HG02759 (cell line): ENCODE measurements around the gene SLF2.

Source experiments
- ATAC-seq: cut with Tn5 transposase; IDR thresholded peaks from one replicate; pipeline ENCODE4 v1.9.1; 2021; ENCODE audit warnings: mild to moderate bottlenecking, moderate library complexity; ENCODE audit not compliant: unreplicated experiment

SLF2 gene

GRCh38 chr10:100998991-100999741 is 86.4 kb downstream of the SLF2 start:
- ATAC-seq: peak; percentile 57

- ATAC-seq: no peak
These were observed 87.0 kb downstream of the SLF2 start, which contains the start of gene LZTS2 for GRCh38 chr10:100999742-101000126. LZTS2 (plus strand) TSS chr10:100999808; CDS start chr10:101002539, 2,731 bp downstream.

- ATAC-seq: no peak
These were observed 87.6 kb downstream of the SLF2 start for GRCh38 chr10:101000127-101000914.

- no peak for ATAC-seq
These were observed 88.3 kb downstream of the SLF2 start for GRCh38 chr10:101000915-101001658.

GRCh38 chr10:101001659-101002035 is 88.9 kb downstream of the SLF2 start:
- no peak for ATAC-seq

- ATAC-seq: no peak
These were observed 89.7 kb downstream of the SLF2 start for GRCh38 chr10:101002456-101002855.

- no peak for ATAC-seq
These were observed 91.0 kb downstream of the SLF2 start for GRCh38 chr10:101003639-101004206.

- no peak for ATAC-seq
These were observed 92.6 kb downstream of the SLF2 start for GRCh38 chr10:101005361-101005760.

- no peak for ATAC-seq
These were observed 93.3 kb downstream of the SLF2 start for GRCh38 chr10:101005869-101006567.

- no peak for ATAC-seq
These were observed 93.9 kb downstream of the SLF2 start for GRCh38 chr10:101006593-101007098.

- ATAC-seq: no peak
These were observed 94.4 kb downstream of the SLF2 start for GRCh38 chr10:101007099-101007711.

GRCh38 chr10:101007915-101008822 is 95.4 kb downstream of the SLF2 start:
- no peak for ATAC-seq

- ATAC-seq: no peak
These were observed 96.2 kb downstream of the SLF2 start for GRCh38 chr10:101008823-101009423.

- ATAC-seq: no peak
These were observed 97.6 kb downstream of the SLF2 start for GRCh38 chr10:101010329-101010728.

GRCh38 chr10:101011517-101012423 is 99.0 kb downstream of the SLF2 start:
- no peak for ATAC-seq

GRCh38 chr10:101012525-101013364 is 100.0 kb downstream of the SLF2 start:
- peak; percentile 82 for ATAC-seq
